Measurements from ENCODE around the gene LMCD1.

DNA sequence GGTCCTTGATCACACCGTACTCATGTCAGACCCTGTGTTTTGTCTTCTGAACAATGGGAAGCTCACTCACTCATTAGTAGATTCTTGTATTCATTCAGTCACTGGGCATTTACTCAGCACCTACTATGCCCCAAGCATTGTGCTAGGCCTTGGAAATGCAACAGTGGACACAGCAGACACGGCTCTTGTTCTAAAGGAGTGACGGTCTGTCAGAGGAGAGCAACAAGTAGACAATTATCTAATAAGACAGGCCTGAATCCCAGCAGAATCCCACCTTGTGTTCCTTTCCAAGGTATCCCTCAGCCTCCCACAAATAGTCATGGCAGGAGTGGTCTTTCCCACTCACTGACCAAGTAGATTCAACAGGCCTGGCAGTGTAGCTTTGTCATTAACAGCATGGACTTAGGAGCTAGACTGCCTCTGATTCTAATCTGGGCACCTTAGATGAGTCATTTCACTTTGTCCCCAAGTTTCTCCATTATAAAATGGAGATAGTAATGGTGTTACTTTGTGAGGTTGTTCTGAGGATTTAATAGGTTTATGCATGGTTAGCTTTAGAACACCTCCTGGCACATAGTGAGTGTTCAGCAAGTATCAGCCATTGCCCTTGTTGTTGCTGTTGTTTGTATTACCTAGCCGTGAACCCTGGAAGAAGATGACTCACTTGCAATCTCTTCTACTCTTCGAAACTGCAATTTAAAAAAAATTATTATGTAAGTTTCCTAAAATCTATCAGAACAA lies 73.9 kb downstream of the LMCD1 start:
- no peak for TF ChIP-seq CTCF (IDR thresholded peaks at IDR 0.05)
- no peak for TF ChIP-seq POLR2A (IDR thresholded peaks at IDR 0.05)
- TF ChIP-seq EP300 (IDR thresholded peaks at IDR 0.05) = no peak
